Endodermal cell (in vitro differentiated cells): ENCODE results near the gene ENC1. TPM values are rescaled to one million over a fixed set of nuclear protein-coding genes. Genes with fewer than 3 reads are reported as not detected.

Experiments used
- DNase-seq: peaks from one replicate; pipeline ENCODE4 v3.0.0-alpha.2; 2017
- H3K27ac ChIP-seq: 2 replicates; pipeline ENCODE4 v1.5.1; 2013; ENCODE audit warnings: mild to moderate bottlenecking, low read depth, low read length, moderate library complexity
- H3K27me3 ChIP-seq: 2 replicates; pipeline ENCODE4 v1.6.1; 2013; ENCODE audit warnings: mild to moderate bottlenecking, low read length, moderate library complexity; ENCODE audit not compliant: insufficient read depth, control insufficient read depth, poor library complexity, severe bottlenecking
- H3K36me3 ChIP-seq: 2 replicates; pipeline ENCODE4 v1.7.0; 2013; ENCODE audit warnings: mild to moderate bottlenecking, low read length, moderate library complexity; ENCODE audit not compliant: control insufficient read depth, insufficient read depth
- H3K4me1 ChIP-seq: one replicate; pipeline ENCODE4 v1.7.0; 2013; ENCODE audit warnings: low read length; ENCODE audit not compliant: control insufficient read depth, insufficient read depth
- H3K4me3 ChIP-seq: 2 replicates; pipeline ENCODE4 v1.5.1; 2013; ENCODE audit warnings: mild to moderate bottlenecking, low read length, moderate library complexity
- H3K9ac ChIP-seq: 2 replicates; pipeline ENCODE4 v1.6.1; 2013; ENCODE audit warnings: mild to moderate bottlenecking, low read length, moderate library complexity; ENCODE audit not compliant: poor library complexity, severe bottlenecking; ENCODE audit errors: extremely low read depth
- H3K9me3 ChIP-seq: 2 replicates; pipeline ENCODE4 v1.6.1; 2013; ENCODE audit warnings: mild to moderate bottlenecking, low read length, moderate library complexity; ENCODE audit not compliant: control insufficient read depth
- H3K27ac Mint-ChIP-seq: 2 replicates; pipeline ENCODE4 v1.8.0; 2020; ENCODE audit warnings: mixed read lengths
- H3K27me3 Mint-ChIP-seq: 2 replicates; pipeline ENCODE4 v1.8.0; 2021; ENCODE audit warnings: mild to moderate bottlenecking, mixed read lengths; ENCODE audit not compliant: insufficient read depth
- H3K36me3 Mint-ChIP-seq: 2 replicates; pipeline ENCODE4 v1.8.0; 2020; ENCODE audit warnings: low read depth, mixed read lengths
- H3K4me1 Mint-ChIP-seq: 2 replicates; pipeline ENCODE4 v1.8.0; 2020; ENCODE audit warnings: mixed read lengths
- H3K4me3 Mint-ChIP-seq: 2 replicates; pipeline ENCODE4 v1.8.0; 2020; ENCODE audit warnings: mild to moderate bottlenecking, moderate library complexity, mixed read lengths
- H3K9me3 Mint-ChIP-seq: 2 replicates; pipeline ENCODE4 v1.8.0; 2020; ENCODE audit warnings: mild to moderate bottlenecking, mixed read lengths
- WGBS, 2 experiments: methylation state at CpG; one replicate each; pipeline versions ENCODE4 v1.1.5 to v1.1.7; 2013; ENCODE audit warnings: missing lambda C conversion rate in 2 of 2, mixed read lengths in 1 of 2; ENCODE audit not compliant: insufficient coverage in 1 of 2, insufficient read length in 1 of 2; 5-methylcytosine and 5-hydroxymethylcytosine counted together
- total RNA-seq, 2 donors: library from RNA; stranded (reverse); fragmentation: NEBNext Ultra II Directional in 1 of 2; extraction: Animal tissue kit (Norgen Biotek cat#: 25700) in 1 of 2; gene quantifications; 2 replicates in 1 of 2; 3 replicates in 1 of 2; pipeline ENCODE4 v1.2.1, GENCODE V29; 2021
- TF ChIP-seq, protein P1 (sequence below): fragments of 200-600 bp; sonication (generic); conservative IDR thresholded peaks from 2 replicates; pipeline ENCODE4 v1.5.0; 2021; ENCODE audit warnings: antibody characterized with exemption, mild to moderate bottlenecking

ENC1 gene
- total RNA-seq, 2 donors from 2014 or later: 64.2 to 70.8 TPM

DNA sequence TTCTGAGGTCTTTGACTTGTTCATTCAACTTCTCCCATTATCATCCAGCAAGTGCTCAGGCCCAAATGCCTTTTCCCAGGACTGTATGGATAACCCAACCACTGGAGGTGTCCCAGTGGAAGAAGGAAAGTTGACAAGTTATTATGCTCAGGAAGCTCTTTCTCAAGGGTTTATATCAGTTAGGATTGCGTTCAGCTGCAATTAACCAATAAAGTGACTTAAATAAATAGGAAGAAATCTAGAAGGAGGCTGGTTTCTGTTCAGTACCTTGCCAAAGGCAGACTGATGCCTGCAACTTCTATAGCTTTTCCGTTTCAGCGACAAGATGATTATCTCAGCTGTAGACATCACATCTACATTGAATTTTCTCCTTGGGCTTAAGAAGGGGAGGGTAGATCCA is 52.1 kb downstream of the ENC1 start:
- Histone ChIP-seq H3K4me3 (no peak overlapping the region), H3K4me1 (no peaks in the 10 kb centered on the region), H3K27me3 (no peaks in the 10 kb centered on the region), H3K36me3 (no peaks in the 10 kb centered on the region), H3K9ac (no peak overlapping the region), H3K9me3 (no peaks in the 10 kb centered on the region), H3K27ac (no peak overlapping the region)
- H3K4me3 Mint-ChIP-seq: no peak overlapping the region
- H3K27ac Mint-ChIP-seq: no peak overlapping the region
- TF ChIP-seq, protein P1, sequence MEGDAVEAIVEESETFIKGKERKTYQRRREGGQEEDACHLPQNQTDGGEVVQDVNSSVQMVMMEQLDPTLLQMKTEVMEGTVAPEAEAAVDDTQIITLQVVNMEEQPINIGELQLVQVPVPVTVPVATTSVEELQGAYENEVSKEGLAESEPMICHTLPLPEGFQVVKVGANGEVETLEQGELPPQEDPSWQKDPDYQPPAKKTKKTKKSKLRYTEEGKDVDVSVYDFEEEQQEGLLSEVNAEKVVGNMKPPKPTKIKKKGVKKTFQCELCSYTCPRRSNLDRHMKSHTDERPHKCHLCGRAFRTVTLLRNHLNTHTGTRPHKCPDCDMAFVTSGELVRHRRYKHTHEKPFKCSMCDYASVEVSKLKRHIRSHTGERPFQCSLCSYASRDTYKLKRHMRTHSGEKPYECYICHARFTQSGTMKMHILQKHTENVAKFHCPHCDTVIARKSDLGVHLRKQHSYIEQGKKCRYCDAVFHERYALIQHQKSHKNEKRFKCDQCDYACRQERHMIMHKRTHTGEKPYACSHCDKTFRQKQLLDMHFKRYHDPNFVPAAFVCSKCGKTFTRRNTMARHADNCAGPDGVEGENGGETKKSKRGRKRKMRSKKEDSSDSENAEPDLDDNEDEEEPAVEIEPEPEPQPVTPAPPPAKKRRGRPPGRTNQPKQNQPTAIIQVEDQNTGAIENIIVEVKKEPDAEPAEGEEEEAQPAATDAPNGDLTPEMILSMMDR: no peak
- H3K36me3 Mint-ChIP-seq: no peaks in the 10 kb centered on the region
- H3K27me3 Mint-ChIP-seq: peaks cover 2% of the 10 kb centered on the region
- H3K9me3 Mint-ChIP-seq: no peaks in the 10 kb centered on the region
- no peak for DNase-seq
- H3K4me1 Mint-ChIP-seq: peaks cover 29% of the 10 kb centered on the region
- 97 to 100% methylated on average over 1 to 3 of the region's 3 CpGs for WGBS, 2 experiments

DNA sequence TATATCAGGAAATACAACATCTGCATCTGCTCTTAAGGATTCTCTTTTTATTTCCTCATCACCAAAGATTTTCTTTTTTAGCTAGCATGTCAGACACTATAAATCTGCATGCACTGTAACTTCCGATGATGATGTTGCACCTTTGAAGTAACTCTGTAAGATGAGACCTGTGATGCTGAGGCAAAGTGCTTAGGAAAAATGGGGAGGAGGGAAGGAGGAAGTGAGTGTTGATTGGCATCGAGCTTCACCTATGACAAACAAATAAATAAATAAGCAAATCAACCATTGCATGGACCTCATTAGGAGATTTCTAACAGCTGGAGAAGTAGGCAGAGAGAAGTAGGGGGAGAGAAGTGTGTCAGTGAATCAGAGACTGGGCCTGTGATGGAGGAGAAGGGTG is 52.6 kb downstream of the ENC1 start:
- H3K4me3 ChIP-seq: no peak overlapping the region
- H3K27me3 ChIP-seq: no peaks in the 10 kb centered on the region
- Mint-ChIP-seq H3K4me3 (no peak overlapping the region), H3K27me3 (peaks cover 2% of the 10 kb centered on the region), H3K9me3 (no peaks in the 10 kb centered on the region), H3K27ac (no peak overlapping the region), H3K4me1 (peaks cover 31% of the 10 kb centered on the region), H3K36me3 (no peaks in the 10 kb centered on the region)
- no peak overlapping the region for H3K9ac ChIP-seq
- 90% methylated on average over 1 of the region's 2 CpGs; no CpG with 5 or more reads in 1 of the 2 experiments for WGBS, 2 experiments
- no peaks in the 10 kb centered on the region for H3K36me3 ChIP-seq
- H3K4me1 ChIP-seq: no peaks in the 10 kb centered on the region
- TF ChIP-seq, protein P1: no peak
- H3K9me3 ChIP-seq: no peaks in the 10 kb centered on the region
- H3K27ac ChIP-seq: no peak overlapping the region
- no peak for DNase-seq

DNA sequence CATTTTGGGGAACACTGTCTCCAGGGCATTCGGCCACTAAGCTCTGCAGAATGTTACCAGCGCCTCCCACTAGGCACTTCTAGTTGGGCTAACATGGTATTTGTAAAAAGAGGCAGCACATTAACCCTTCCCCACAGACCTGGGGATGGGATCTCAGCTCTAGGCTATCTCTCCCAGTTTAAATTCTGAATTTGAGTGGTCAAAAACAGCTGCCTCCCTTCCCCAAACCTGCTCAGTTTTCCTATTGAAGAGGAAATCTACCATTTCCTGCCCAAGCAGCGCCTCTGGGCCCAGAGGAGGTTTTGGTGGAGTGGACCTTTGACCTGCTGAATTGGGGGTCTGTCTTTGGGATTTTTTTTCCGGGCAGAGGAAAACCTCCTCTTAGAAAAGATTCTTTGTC is 53.2 kb downstream of the ENC1 start:
- H3K9me3 Mint-ChIP-seq: no peaks in the 10 kb centered on the region
- H3K9me3 ChIP-seq: no peaks in the 10 kb centered on the region
- no peak overlapping the region for H3K9ac ChIP-seq
- H3K27me3 ChIP-seq: no peaks in the 10 kb centered on the region
- WGBS, 2 experiments: 87 to 90% methylated on average over 3 to 4 of the region's 4 CpGs
- TF ChIP-seq, protein P1: no peak
- no peak overlapping the region for H3K4me3 Mint-ChIP-seq
- H3K4me1 Mint-ChIP-seq: peaks cover 34% of the 10 kb centered on the region
- no peak overlapping the region for H3K27ac Mint-ChIP-seq
- no peak overlapping the region for H3K4me3 ChIP-seq
- no peaks in the 10 kb centered on the region for H3K4me1 ChIP-seq
- peaks cover 2% of the 10 kb centered on the region for H3K27me3 Mint-ChIP-seq
- DNase-seq: no peak
- H3K36me3 Mint-ChIP-seq: no peaks in the 10 kb centered on the region
- H3K27ac ChIP-seq: no peak overlapping the region
- no peaks in the 10 kb centered on the region for H3K36me3 ChIP-seq
